Measurements from ENCODE around the gene SCG2. TPM values are rescaled to one million over a fixed set of nuclear protein-coding genes. Genes with fewer than 3 reads are reported as not detected.
A peak's percentile ranks its signal among the peaks of the same experiment; 100 is the strongest.

The SCG2 gene, protein sequence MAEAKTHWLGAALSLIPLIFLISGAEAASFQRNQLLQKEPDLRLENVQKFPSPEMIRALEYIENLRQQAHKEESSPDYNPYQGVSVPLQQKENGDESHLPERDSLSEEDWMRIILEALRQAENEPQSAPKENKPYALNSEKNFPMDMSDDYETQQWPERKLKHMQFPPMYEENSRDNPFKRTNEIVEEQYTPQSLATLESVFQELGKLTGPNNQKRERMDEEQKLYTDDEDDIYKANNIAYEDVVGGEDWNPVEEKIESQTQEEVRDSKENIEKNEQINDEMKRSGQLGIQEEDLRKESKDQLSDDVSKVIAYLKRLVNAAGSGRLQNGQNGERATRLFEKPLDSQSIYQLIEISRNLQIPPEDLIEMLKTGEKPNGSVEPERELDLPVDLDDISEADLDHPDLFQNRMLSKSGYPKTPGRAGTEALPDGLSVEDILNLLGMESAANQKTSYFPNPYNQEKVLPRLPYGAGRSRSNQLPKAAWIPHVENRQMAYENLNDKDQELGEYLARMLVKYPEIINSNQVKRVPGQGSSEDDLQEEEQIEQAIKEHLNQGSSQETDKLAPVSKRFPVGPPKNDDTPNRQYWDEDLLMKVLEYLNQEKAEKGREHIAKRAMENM
- polyA plus RNA-seq (ENCODE audit: insufficient read length in 10 of 10) = under 1 TPM in 7 of 10 donors, not detected in 3; 0.05 to 0.21 (median 0.12) TPM
- long read RNA-seq, donor 1 = 0 reads
- long read RNA-seq, donor 2 = 0 reads
- long read RNA-seq, donor 3 = 0 reads
- long read RNA-seq, donor 4 = 0 reads
- long read RNA-seq, donor 5 = 0 reads
- long read RNA-seq, donor 6 = 0 reads
- long read RNA-seq, donor 7 = 0 reads
- long read RNA-seq, donor 8 = 0 reads
- long read RNA-seq, donor 9 = 0 reads

GRCh38 chr2:223601932-223602666 is at the start of gene SCG2:
Gene SCG2, minus strand, starts transcription at chr2:223602361. Its CDS starts 3,079 bp downstream, at chr2:223599282.
- peak; percentile 80 to 91 (median 84) for DNase-seq

GRCh38 chr2:223649554-223650533 is 47.7 kb upstream of the SCG2 start:
- no peak for DNase-seq

DNA sequence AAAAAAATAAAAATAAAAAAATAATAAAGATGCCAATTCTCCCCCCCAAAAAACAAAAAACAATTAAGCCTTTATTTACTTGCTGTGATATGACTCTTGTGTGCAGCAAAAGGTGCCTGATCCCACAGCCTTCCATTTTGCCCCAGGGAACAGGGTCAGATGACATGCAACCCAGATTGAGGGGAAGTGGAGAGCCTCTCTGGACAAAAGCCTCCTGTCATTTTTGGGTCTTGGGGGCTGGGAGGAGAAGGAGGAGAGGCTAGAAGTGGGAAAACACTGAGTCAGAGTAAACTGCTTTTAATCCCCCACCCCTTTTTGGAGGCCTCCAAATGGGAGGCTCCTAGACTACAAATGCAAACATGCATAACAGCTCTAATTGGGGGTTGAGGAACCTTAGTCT is 46.6 kb upstream of the SCG2 start:
- DNase-seq = no peak

- DNase-seq = no peak
Measured at GRCh38 chr2:223647258-223647952, 45.2 kb upstream of the SCG2 start.

GRCh38 chr2:223644136-223644535 is 42.0 kb upstream of the SCG2 start:
- DNase-seq = no peak

DNA sequence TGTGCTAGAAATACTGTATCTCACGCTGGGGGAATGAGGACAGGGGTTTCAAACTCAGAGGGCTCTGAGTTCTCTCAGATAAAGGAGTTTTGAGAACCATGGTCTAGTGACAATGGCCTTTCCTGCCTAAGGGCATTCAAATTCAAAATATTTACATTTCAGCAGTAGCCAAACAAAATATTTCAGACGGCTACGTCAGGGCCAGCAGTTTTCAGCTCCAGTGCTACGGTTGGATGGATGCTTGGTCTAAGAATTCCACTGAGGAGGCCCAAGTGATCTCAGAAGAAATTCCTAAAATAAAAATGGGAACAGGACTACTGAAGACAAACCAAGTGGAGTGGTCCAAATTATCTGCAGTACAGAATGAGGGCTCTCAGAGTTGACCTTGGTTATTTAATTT is 41.1 kb upstream of the SCG2 start:
- no peak for DNase-seq

- DNase-seq = no peak
Measured at GRCh38 chr2:223642506-223642905, 40.3 kb upstream of the SCG2 start.

- DNase-seq = no peak
Measured at GRCh38 chr2:223641082-223641481, 38.9 kb upstream of the SCG2 start.

GRCh38 chr2:223635080-223635479 is 32.9 kb upstream of the SCG2 start:
- no peak for DNase-seq

DNA sequence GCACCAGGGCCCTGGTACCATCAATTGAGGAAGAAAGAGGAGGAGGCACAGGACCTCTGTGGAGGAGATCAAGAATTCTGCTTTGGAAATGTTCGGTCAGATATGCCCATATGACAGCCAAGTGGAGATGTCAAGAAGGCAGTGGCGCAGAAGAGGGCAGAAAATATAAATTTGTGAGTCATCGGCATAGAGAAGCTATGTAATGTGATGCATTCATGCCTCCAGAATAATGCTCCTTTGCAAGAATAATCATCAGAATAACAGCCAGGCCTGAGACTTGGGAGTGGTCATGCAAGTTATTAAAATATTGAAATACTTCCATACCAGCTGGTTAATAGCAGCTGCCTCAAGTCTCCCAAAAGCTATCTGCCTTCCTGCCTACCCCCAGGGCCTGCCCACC is 32.1 kb upstream of the SCG2 start:
- no peak for DNase-seq

GRCh38 chr2:223633656-223634055 is 31.5 kb upstream of the SCG2 start:
- DNase-seq = peak in 1 of 3 donors; percentile 16

- no peak for DNase-seq
Measured at GRCh38 chr2:223632826-223633225, 30.7 kb upstream of the SCG2 start.

- peak in 1 of 3 donors; percentile 78 for DNase-seq
Measured at GRCh38 chr2:223626716-223627115, 24.6 kb upstream of the SCG2 start.

GRCh38 chr2:223625652-223626051 is 23.5 kb upstream of the SCG2 start:
- no peak for DNase-seq

- no peak for DNase-seq
Measured at GRCh38 chr2:223621901-223622300, 19.7 kb upstream of the SCG2 start.

GRCh38 chr2:223619486-223620129 is 17.4 kb upstream of the SCG2 start:
- DNase-seq = no peak

- no peak for DNase-seq
Measured at GRCh38 chr2:223618172-223619035, 16.2 kb upstream of the SCG2 start.

GRCh38 chr2:223614534-223614933 is 12.4 kb upstream of the SCG2 start:
- no peak for DNase-seq
